H1 (cell line): ENCODE measurements around the gene FAM13C. TPM values are rescaled to one million over a fixed set of nuclear protein-coding genes. Genes with fewer than 3 reads are reported as not detected.

Experiments
- CTCF ChIA-PET: fragments of 300-600 bp; sonication (Branson Sonifier 250); formaldehyde crosslinking; loops from one replicate; lab custom pipeline; 2021; ENCODE audit not compliant: partially characterized antibody; lab: Charles Lee
- POLR2A ChIA-PET: fragments of 300-600 bp; sonication (Branson Sonifier 250); formaldehyde crosslinking; loops from one replicate; lab custom pipeline; 2021; ENCODE audit warnings: inconsistent platforms; ENCODE audit not compliant: partially characterized antibody; lab: Charles Lee
- DNase-seq, 2 experiments: peaks; one replicate each; pipeline versions ENCODE4 v3.0.0 to v3.0.0-alpha.2; 2010 to 2022; ENCODE audit warnings: low spot score in 2 of 2, low read depth in 1 of 2, mixed read lengths in 1 of 2
- FAIRE-seq: peaks from 2 replicates; lab custom pipeline; 2011; peaks lifted over from hg19 to GRCh38; lab: Jason Lieb, UNC
- H2AFZ ChIP-seq: 2 replicates; pipeline ENCODE4 v1.8.1; 2012; ENCODE audit warnings: low read length, inconsistent platforms
- H2AK5ac ChIP-seq: 2 replicates; pipeline ENCODE4 v1.6.1; 2013; ENCODE audit warnings: low read depth, low read length
- H2BK120ac ChIP-seq: replicated peaks from 2 replicates; pipeline ENCODE3; 2013; ENCODE audit warnings: low read depth, low read length, inconsistent platforms
- H2BK12ac ChIP-seq: 2 replicates; pipeline ENCODE4 v1.6.1; 2013; ENCODE audit warnings: low read depth, low read length
- H2BK15ac ChIP-seq: 2 replicates; pipeline ENCODE4 v1.6.1; 2013; ENCODE audit warnings: low read length
- H2BK20ac ChIP-seq: 2 replicates; pipeline ENCODE4 v1.6.1; 2013; ENCODE audit warnings: low read length
- H2BK5ac ChIP-seq: 2 replicates; pipeline ENCODE4 v1.6.1; 2013; ENCODE audit warnings: low read depth, low read length
- H3K14ac ChIP-seq: 2 replicates; pipeline ENCODE4 v1.6.1; 2013; ENCODE audit warnings: inconsistent platforms; ENCODE audit not compliant: insufficient read length
- H3K18ac ChIP-seq: 2 replicates; pipeline ENCODE4 v1.6.1; 2013; ENCODE audit warnings: low read length; ENCODE audit errors: extremely low read depth
- H3K23ac ChIP-seq: 2 replicates; pipeline ENCODE4 v1.6.1; 2013; ENCODE audit warnings: inconsistent platforms; ENCODE audit not compliant: insufficient read length
- H3K23me2 ChIP-seq: 2 replicates; pipeline ENCODE4 v1.6.1; 2013; ENCODE audit warnings: low read depth, low read length
- H3K27ac ChIP-seq: 2 replicates; pipeline ENCODE4 v1.6.1; 2011; ENCODE audit warnings: low read depth, low read length, inconsistent platforms
- H3K27me3 ChIP-seq, 4 experiments: replicated peaks in 1 of 4; 1 replicate in 1 of 4; 2 replicates in 3 of 4; pipeline versions ENCODE4 v1.6.1 to v1.8.1; 2011 to 2013; ENCODE audit warnings: low read length in 3 of 4, mild to moderate bottlenecking in 3 of 4, inconsistent platforms in 2 of 4, mixed read lengths in 2 of 4, moderate library complexity in 1 of 4; ENCODE audit not compliant: control insufficient read depth in 3 of 4, insufficient read depth in 3 of 4; ENCODE audit errors: extremely low read depth in 1 of 4
- H3K36me3 ChIP-seq, 4 experiments: 2 replicates each; pipeline versions ENCODE4 v1.6.1 to v1.8.1; 2011 to 2013; ENCODE audit warnings: mild to moderate bottlenecking in 4 of 4, low read length in 3 of 4, moderate library complexity in 2 of 4, control low read depth in 1 of 4, inconsistent platforms in 1 of 4; ENCODE audit not compliant: insufficient read depth in 4 of 4, control insufficient read depth in 2 of 4
- H3K4ac ChIP-seq: replicated peaks from 2 replicates; pipeline ENCODE3; 2013; ENCODE audit warnings: low read length, low read depth, mixed read lengths, inconsistent platforms; ENCODE audit not compliant: insufficient read length
- H3K4me1 ChIP-seq, 4 experiments: replicated peaks in 1 of 4; 1 replicate in 1 of 4; 2 replicates in 3 of 4; pipeline versions ENCODE4 v1.6.1 to v1.8.1; 2011 to 2013; ENCODE audit warnings: low read length in 3 of 4, inconsistent platforms in 2 of 4, mixed read lengths in 1 of 4; ENCODE audit not compliant: insufficient read depth in 4 of 4, control insufficient read depth in 3 of 4
- H3K4me2 ChIP-seq, 2 experiments: 2 replicates each; pipeline versions ENCODE4 v1.6.1 to v1.8.1; 2011 to 2013; ENCODE audit warnings: low read depth in 2 of 2, low read length in 2 of 2, control low read depth in 1 of 2, inconsistent platforms in 1 of 2, mild to moderate bottlenecking in 1 of 2; ENCODE audit not compliant: insufficient read depth in 1 of 2
- H3K4me3 ChIP-seq, 4 experiments: fragments of 200-600, 300-600 bp in 1 of 4; sonication (generic), shearing (Covaris generic), sonication (Bioruptor Twin) in 1 of 4; 2 replicates each; pipeline versions ENCODE4 v1.5.1 to v1.8.1; 2011 to 2016; ENCODE audit warnings: low read length in 4 of 4, low read depth in 3 of 4, control low read depth in 2 of 4, inconsistent platforms in 2 of 4, mild to moderate bottlenecking in 2 of 4, mixed read lengths in 1 of 4, moderate library complexity in 1 of 4; ENCODE audit not compliant: insufficient read depth in 2 of 4; ENCODE audit errors: extremely low read depth in 1 of 4
- H3K56ac ChIP-seq: replicated peaks from 2 replicates; pipeline ENCODE3; 2013; ENCODE audit warnings: low read depth, mild to moderate bottlenecking, mixed read lengths, low read length, inconsistent platforms; ENCODE audit not compliant: insufficient read length
- H3K79me1 ChIP-seq: 2 replicates; pipeline ENCODE4 v1.6.1; 2013; ENCODE audit warnings: low read depth, low read length, control low read depth
- H3K79me2 ChIP-seq, 2 experiments: 2 replicates each; pipeline versions ENCODE4 v1.6.1 to v1.8.1; 2012 to 2013; ENCODE audit warnings: low read length in 2 of 2, mild to moderate bottlenecking in 2 of 2, inconsistent platforms in 1 of 2; ENCODE audit not compliant: insufficient read depth in 2 of 2, control insufficient read depth in 1 of 2
- H3K9ac ChIP-seq, 4 experiments: replicated peaks in 1 of 4; 1 replicate in 1 of 4; 2 replicates in 3 of 4; pipeline versions ENCODE4 v1.6.1 to v1.8.1; 2011 to 2013; ENCODE audit warnings: low read depth in 3 of 4, low read length in 3 of 4, control low read depth in 2 of 4, mild to moderate bottlenecking in 2 of 4, moderate library complexity in 2 of 4, inconsistent platforms in 1 of 4; ENCODE audit errors: extremely low read depth in 1 of 4
- H3K9me3 ChIP-seq, 2 experiments: 2 replicates each; pipeline versions ENCODE4 v1.6.1 to v1.8.1; 2012 to 2013; ENCODE audit warnings: mild to moderate bottlenecking in 2 of 2, moderate library complexity in 2 of 2, control low read depth in 1 of 2, inconsistent platforms in 1 of 2, low read depth in 1 of 2, low read length in 1 of 2, mixed read lengths in 1 of 2; ENCODE audit not compliant: insufficient read depth in 2 of 2
- H4K20me1 ChIP-seq, 2 experiments: replicated peaks in 1 of 2; 2 replicates each; pipeline versions ENCODE3 to v1.8.1; 2011 to 2013; ENCODE audit warnings: inconsistent platforms in 2 of 2, low read length in 2 of 2, mild to moderate bottlenecking in 1 of 2; ENCODE audit not compliant: insufficient read depth in 2 of 2, control insufficient read depth in 1 of 2
- H4K5ac ChIP-seq: 2 replicates; pipeline ENCODE4 v1.6.1; 2013; ENCODE audit warnings: low read length, low read depth, mixed read lengths, inconsistent platforms; ENCODE audit not compliant: insufficient read length
- H4K8ac ChIP-seq: 2 replicates; pipeline ENCODE4 v1.8.0; 2013; ENCODE audit warnings: mild to moderate bottlenecking, moderate library complexity, low read length, inconsistent platforms; ENCODE audit not compliant: insufficient read depth; ENCODE audit errors: extremely low read depth
- H4K91ac ChIP-seq: replicated peaks from 2 replicates; pipeline ENCODE3; 2013; ENCODE audit warnings: low read length, mixed read lengths, inconsistent platforms; ENCODE audit not compliant: insufficient read length
- CBX8 ChIP-seq: fragments of 300-800, 300-1000 bp; sonication (generic); IDR thresholded peaks from 2 replicates; pipeline ENCODE4 v1.7.1; 2016; ENCODE audit warnings: low read depth, low read length, borderline replicate concordance
- EP300 ChIP-seq, 2 experiments: IDR thresholded peaks; 1 replicate in 1 of 2; 2 replicates in 1 of 2; pipeline ENCODE4 v1.6.1; 2011 to 2012; ENCODE audit warnings: low read depth in 2 of 2, low read length in 2 of 2, mild to moderate bottlenecking in 2 of 2, borderline replicate concordance in 1 of 2, inconsistent platforms in 1 of 2, moderate library complexity in 1 of 2
- KDM1A ChIP-seq: fragments of 200-600, 300-600 bp; sonication (generic); IDR thresholded peaks from 2 replicates; pipeline ENCODE4 v1.7.1; 2016; ENCODE audit warnings: mild to moderate bottlenecking, low read length, borderline replicate concordance
- POU5F1 ChIP-seq: IDR thresholded peaks from 2 replicates; pipeline ENCODE4 v1.6.1; 2011; ENCODE audit warnings: low read depth, mild to moderate bottlenecking, low read length, moderate library complexity
- RXRA ChIP-seq: IDR thresholded peaks from 2 replicates; pipeline ENCODE4 v1.6.1; 2011; ENCODE audit warnings: low read depth, mild to moderate bottlenecking, low read length, moderate library complexity; ENCODE audit not compliant: insufficient read depth
- TCF12 ChIP-seq: IDR thresholded peaks from 2 replicates; pipeline ENCODE4 v1.6.1; 2011; ENCODE audit warnings: low read depth, mild to moderate bottlenecking, low read length
- polyA plus RNA-seq, 7 experiments: library from polyadenylated mRNA; depleted of rRNA in 3 of 7; stranded (reverse) in 5 of 7; unstranded in 2 of 7; fragments of >200 nt in 5 of 7; fragments of 200-250 nt in 2 of 7; gene quantifications; 1 replicate in 5 of 7; 2 replicates in 1 of 7; 4 replicates in 1 of 7; pipeline versions ENCODE4 v1.2.1 to v1.2.3, GENCODE V29; 2011 to 2013; ENCODE audit warnings: missing spikeins in 2 of 7, mixed read lengths in 2 of 7
- total RNA-seq: library from RNA; stranded (reverse); fragmentation: NEBNext Ultra II Directional; extraction: Animal tissue kit (Norgen Biotek cat#: 25700); gene quantifications from 2 replicates; pipeline ENCODE4 v1.2.1, GENCODE V29; 2021
- TF ChIP-seq, protein P1 (sequence below): IDR thresholded peaks from 2 replicates; pipeline ENCODE4 v1.6.1; 2012; ENCODE audit warnings: low read length, inconsistent platforms
- TF ChIP-seq, protein P2 (sequence below): IDR thresholded peaks from 2 replicates; pipeline ENCODE4 v1.6.1; 2011; ENCODE audit warnings: low read depth, mild to moderate bottlenecking, low read length; ENCODE audit not compliant: insufficient read depth

FAM13C gene
- total and polyA plus RNA-seq, 2 of the 8 experiments (the other 6 are each of a cell fraction or from before 2014, with no cell fraction given) = 0.56 to 0.62 TPM

- no peak overlapping the region for H3K23ac ChIP-seq
- no peak overlapping the region for H3K18ac ChIP-seq
- H3K9me3 ChIP-seq = no peaks in the 10 kb centered on the region
- H4K8ac ChIP-seq = no peak overlapping the region
- ChIA-PET CTCF (interaction anchor here (0.7 kb wide), 1 partner anchor 45 kb away, joined by 3 read pairs; no protein-coding TSS in a partner anchor), POLR2A (no interaction called here)
- H4K20me1 ChIP-seq = peaks cover 0 to 1% of the 10 kb centered on the region in 2 experiments
- H3K9ac ChIP-seq = no peak overlapping the region
- H2BK120ac ChIP-seq = no peak overlapping the region
- no peak for DNase-seq
- H4K5ac ChIP-seq = no peak overlapping the region
- no peak overlapping the region for H2BK20ac ChIP-seq
- no peak overlapping the region for H4K91ac ChIP-seq
- no peak overlapping the region for H3K56ac ChIP-seq
- H2BK5ac ChIP-seq = no peak overlapping the region
- H3K27me3 ChIP-seq = no peaks in the 10 kb centered on the region
- H3K79me1 ChIP-seq = no peaks in the 10 kb centered on the region
- H3K79me2 ChIP-seq = no peaks in the 10 kb centered on the region
- no peak overlapping the region for H3K27ac ChIP-seq
- no peak overlapping the region for H2AFZ ChIP-seq
- no peak overlapping the region for H2BK12ac ChIP-seq
- H3K4me3 ChIP-seq = no peak overlapping the region
- H3K4ac ChIP-seq = no peak overlapping the region
- H2AK5ac ChIP-seq = no peak overlapping the region
- H3K14ac ChIP-seq = no peak overlapping the region
- no peak overlapping the region for H2BK15ac ChIP-seq
- H3K36me3 ChIP-seq = no peaks in the 10 kb centered on the region
- H3K4me1 ChIP-seq = no peaks in the 10 kb centered on the region
- peaks cover 4% of the 10 kb centered on the region; the same call in 1 of the 2 replicates for H3K23me2 ChIP-seq
- TF ChIP-seq TCF12 (no peak), EP300 (IDR thresholded peaks at IDR 0.05; ENCODE audit: borderline replicate concordance in 1 of 2, low read depth in 2 of 2, low read length in 2 of 2) (no peak), CBX8 (no peak), KDM1A (no peak), POU5F1 (no peak), RXRA (no peak)
- TF ChIP-seq, protein P1, sequence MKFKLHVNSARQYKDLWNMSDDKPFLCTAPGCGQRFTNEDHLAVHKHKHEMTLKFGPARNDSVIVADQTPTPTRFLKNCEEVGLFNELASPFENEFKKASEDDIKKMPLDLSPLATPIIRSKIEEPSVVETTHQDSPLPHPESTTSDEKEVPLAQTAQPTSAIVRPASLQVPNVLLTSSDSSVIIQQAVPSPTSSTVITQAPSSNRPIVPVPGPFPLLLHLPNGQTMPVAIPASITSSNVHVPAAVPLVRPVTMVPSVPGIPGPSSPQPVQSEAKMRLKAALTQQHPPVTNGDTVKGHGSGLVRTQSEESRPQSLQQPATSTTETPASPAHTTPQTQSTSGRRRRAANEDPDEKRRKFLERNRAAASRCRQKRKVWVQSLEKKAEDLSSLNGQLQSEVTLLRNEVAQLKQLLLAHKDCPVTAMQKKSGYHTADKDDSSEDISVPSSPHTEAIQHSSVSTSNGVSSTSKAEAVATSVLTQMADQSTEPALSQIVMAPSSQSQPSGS = no peak
- TF ChIP-seq, protein P2, sequence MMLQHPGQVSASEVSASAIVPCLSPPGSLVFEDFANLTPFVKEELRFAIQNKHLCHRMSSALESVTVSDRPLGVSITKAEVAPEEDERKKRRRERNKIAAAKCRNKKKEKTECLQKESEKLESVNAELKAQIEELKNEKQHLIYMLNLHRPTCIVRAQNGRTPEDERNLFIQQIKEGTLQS = no peak
- no peak overlapping the region for H3K4me2 ChIP-seq
- FAIRE-seq = no peak
Measured at GRCh38 chr10:59311025-59311424, 51.3 kb downstream of the FAM13C start.
